Hypothalamus (tissue), 51 donors: ENCODE results near the gene OR11H7.
"Not testable (repeated sequence)": the region's sequence is repeated elsewhere in the genome, so short reads cannot be mapped to it uniquely, and the experiment has no call there.

Source experiments
- DNase-seq, 51 donors: peaks; one replicate each; lab custom pipeline; 2025; lab: John Stamatoyannopoulos, UW

Gene OR11H7

DNA sequence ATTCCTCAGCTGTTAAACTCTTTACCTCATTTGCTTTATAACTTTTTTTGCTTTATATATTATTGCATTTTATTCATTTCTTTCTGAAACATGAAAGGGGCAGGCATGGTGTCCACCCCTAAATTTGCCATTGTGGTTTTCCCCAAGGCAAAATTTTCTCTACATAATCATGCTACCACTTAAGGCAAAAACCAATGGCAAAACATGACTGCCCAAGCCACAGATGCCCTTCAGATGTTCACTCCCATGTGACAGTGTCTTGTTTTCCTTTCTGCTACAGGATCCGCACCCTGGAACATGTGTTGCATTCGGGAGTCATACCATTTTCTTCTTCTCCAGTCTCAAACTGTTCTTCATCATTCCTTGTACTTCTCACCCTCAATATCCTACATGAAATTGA, 48.6 kb downstream of the OR11H7 start:
- no peak for DNase-seq

DNA sequence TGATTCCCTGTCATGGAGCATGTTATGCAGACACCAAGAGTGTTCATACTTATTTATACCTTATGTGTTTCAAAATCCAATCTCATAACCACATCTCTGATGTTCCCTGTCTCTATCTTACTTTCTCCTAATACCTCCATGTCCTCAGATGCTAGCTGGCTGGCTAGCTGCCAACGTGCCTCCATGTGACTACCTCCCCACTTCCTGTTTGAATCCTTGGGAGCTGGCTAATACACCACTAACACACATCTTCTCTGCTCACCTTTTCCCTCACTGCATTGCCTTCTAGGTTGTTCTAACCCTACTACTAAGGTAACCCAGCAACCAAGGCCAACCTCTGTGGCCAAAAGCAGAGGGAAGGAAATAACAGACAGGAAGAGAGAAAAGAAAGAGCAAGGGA, 49.6 kb downstream of the OR11H7 start:
- DNase-seq = peak in 1 of 51 donors; percentile 0

DNA sequence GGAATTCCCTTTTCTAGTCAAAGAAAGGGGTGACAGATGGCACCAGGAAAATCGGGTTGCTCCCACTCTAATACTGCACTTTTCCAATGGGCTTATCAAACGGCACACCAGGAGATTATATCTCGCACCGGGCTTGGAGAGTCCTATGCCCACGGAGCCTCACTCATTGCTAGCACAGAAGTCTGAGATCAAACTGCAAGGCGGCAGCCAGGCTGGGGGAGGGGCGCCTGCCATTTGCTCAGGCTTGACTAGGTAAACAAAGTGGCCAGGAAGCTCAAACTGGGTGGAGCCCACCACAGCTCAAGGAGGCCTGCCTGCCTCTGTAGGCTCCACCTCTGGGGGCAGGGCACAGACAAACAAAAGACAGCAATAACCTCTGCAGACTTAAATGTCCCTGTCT, 51.5 kb downstream of the OR11H7 start:
- DNase-seq = not testable (repeated sequence)
